NCI-H524 treated with DMSO at 0.1 percent for 48 hours (cell line): Measurements from ENCODE around the gene MTSS2.
"Not testable (repeated sequence)": the region's sequence is repeated elsewhere in the genome, so short reads cannot be mapped to it uniquely, and the experiment has no call there.

ENCODE experiments used
- DNase-seq: peaks from one replicate; lab custom pipeline; 2025; lab: John Stamatoyannopoulos, UW

Gene MTSS2

DNA sequence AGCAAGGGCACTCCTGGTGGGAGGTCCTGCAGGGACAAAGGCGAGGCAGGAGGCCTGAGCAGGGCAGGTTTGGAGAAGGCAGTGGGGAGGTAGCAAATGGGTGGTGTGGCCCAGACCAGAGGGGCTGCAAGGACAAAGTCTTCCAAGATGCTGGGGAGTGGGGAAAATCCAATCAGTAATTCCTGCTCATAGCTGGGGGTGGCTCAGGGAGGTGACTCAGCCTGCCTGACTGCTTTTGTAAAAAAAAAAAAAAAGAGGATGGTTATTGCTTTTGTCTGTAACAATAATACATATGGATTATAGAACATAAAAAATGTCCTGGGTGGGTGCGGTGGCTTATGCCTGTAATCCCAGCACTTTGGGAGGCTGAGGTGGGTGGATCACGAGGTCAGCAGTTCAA is 34.3 kb downstream of the MTSS2 start:
- DNase-seq, result no peak

- no peak for DNase-seq
Measured at GRCh38 chr16:70650216-70650615, 35.6 kb downstream of the MTSS2 start.

GRCh38 chr16:70649300-70649699 is 36.6 kb downstream of the MTSS2 start:
- DNase-seq, result no peak

- no peak for DNase-seq
Measured at GRCh38 chr16:70648606-70649005, 37.2 kb downstream of the MTSS2 start.

DNA sequence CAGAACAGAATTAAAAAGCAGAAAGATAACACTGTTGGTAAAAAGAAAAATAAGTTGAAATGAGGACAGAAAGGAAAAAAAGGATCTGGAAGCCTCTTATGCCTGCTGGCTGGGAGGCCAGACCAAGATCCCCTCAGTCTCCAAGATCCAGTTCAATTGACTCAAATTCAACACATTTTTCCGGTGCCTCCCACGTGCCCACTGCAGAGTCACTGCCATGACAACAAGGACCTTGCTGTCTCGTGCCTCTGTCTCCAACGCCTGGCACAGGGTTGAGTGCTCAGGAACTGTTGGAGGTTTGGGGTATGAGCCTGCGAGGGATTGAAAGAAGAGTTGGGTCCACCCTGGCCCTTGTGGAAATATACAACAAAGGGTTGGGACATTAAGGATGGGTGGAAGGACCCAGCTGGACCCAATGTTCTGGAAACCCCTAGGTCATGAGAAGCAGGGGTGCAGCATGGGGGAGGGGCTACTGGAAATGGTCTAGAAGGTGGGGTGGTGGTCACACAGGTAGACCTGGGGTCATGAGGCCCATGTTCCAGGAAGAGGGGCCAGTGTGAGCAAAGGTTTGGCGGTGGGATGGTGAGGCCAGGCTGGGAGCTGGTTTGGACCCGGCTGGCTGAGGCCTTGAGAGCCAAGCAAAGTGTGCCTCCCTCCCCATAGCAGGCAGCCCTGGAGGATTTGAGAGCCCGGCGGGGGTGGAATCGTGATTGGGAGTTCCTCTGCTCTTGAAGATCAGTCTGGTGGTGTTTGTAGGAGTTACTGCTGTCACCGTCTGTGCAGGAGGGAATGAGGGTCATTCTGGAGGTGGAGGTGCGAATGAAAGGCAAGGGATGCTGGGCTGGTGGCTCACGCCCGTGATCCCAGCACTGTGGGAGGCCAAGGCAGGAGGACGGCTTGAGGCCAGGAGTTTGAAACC is 38.2 kb downstream of the MTSS2 start:
- no peak for DNase-seq

DNA sequence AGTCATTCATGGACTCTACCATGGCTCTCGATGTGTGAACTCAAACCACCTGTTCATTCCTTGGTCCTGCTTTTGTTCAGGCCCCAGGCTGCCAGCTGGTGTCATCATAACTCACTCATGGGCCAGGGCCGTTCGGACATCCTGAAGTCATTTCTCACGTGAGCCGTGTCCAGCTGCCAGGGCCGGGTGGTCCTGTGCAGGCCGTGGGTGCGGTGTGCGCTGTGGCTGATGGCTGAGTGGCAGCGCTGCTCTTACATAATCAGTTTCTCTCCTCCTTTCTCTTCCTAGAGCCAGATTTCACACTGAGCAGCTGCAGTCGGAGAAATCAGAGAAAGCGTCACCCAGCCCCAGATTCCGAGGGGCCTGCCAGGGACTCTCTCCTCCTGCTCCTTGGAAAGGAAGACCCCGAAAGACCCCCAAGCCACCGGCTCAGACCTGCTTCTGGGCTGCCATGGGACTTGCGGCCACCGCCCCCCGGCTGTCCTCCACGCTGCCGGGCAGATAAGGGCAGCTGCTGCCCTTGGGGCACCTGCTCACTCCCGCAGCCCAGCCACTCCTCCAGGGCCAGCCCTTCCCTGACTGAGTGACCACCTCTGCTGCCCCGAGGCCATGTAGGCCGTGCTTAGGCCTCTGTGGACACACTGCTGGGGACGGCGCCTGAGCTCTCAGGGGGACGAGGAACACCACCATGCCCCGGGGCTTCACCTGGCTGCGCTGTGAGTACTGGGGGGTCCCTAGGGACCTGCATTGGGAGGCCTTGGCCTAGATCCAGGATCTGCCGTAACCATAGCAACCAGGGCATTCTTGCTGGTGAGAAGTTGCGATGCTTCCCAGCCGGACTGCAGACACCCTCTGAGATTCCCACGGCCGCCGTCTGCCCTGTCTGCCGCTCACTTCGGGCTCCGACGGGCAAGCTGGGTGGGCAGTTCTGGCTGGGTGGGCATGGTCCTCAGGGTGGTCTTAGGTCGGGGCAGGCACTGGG is 39.3 kb downstream of the MTSS2 start, which contains the start of gene IL34:
TSS of gene IL34 (plus strand) at position 300 of the 982 bp plus-strand sequence. CDS start at position 689, 389 bp downstream.
- DNase-seq, result peak; percentile 30

GRCh38 chr16:70644763-70645597 is 40.9 kb downstream of the MTSS2 start:
- no peak for DNase-seq

- DNase-seq, result not testable (repeated sequence)
Measured at GRCh38 chr16:70643264-70643663, 42.6 kb downstream of the MTSS2 start.

DNA sequence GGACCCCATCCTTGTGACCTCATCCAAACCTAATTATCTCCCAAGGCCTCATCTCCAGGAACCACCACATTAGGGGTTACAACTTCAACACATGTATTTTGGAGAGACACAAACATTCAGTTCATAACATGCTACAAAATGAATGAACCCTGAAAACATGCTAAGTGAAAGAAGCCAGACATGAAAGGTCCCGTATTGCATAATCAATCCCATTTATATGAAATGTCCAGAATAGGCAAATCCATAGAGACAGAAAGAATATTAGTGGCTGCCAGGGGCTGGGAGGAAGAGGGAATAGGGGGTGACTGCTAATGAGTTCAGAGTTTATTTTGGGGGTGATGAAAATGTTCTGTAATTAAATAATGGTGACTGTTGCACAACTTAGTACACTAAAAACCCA is 43.2 kb downstream of the MTSS2 start:
- no peak for DNase-seq

DNA sequence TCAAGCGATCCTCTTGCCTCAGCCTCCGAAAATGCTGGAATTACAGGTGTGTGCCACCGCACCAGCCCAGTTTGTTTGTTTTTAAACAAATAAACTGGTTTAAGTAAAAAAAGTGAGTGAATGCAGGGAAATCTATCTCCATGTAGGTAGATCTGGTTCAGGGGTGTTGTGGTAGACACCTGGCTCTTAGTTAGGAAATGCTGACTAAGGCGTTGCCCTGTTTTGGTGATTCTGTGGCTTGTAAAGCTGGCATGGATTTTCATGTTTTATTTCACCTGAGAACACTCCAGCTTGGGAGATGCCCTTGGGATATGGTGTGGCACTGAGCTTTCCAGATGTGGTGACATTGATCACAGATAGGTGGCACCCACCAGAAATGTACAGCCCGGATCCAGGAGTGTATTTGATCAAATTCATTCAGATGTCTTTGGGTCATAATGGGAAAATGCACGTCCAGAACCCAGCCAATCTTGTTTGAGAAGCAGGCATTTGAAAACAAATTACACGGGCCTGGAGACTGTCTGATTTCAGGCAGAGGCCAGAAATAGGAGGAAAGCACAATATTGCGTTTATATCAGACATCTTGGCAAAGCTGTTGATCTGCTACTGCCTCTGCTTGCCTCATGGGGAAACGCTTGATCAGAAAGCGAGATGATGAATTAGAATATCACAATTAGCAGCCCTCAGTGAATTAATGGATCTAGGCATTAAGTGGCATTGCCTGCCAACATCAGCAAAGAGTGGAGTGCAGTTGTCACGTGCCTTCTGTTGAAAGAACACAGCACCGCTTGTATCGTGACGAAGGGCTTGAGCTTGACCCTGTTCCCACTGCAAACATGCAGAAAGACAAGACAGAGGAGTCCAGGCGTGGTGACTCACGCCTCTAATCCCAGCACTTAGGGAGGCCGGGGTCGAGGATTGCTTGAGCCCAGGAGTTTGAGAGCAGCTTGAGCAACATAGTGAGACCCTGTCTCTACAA is 46.8 kb downstream of the MTSS2 start:
- no peak for DNase-seq
